GM21367 (cell line): ENCODE data around the gene CYP4F3.
"Not testable (repeated sequence)": the region's sequence is repeated elsewhere in the genome, so short reads cannot be mapped to it uniquely, and the experiment has no call there.

ENCODE experiments used
- ATAC-seq: cut with Tn5 transposase; IDR thresholded peaks from one replicate; pipeline ENCODE4 v1.9.1; 2021; ENCODE audit not compliant: unreplicated experiment

CYP4F3 gene

DNA sequence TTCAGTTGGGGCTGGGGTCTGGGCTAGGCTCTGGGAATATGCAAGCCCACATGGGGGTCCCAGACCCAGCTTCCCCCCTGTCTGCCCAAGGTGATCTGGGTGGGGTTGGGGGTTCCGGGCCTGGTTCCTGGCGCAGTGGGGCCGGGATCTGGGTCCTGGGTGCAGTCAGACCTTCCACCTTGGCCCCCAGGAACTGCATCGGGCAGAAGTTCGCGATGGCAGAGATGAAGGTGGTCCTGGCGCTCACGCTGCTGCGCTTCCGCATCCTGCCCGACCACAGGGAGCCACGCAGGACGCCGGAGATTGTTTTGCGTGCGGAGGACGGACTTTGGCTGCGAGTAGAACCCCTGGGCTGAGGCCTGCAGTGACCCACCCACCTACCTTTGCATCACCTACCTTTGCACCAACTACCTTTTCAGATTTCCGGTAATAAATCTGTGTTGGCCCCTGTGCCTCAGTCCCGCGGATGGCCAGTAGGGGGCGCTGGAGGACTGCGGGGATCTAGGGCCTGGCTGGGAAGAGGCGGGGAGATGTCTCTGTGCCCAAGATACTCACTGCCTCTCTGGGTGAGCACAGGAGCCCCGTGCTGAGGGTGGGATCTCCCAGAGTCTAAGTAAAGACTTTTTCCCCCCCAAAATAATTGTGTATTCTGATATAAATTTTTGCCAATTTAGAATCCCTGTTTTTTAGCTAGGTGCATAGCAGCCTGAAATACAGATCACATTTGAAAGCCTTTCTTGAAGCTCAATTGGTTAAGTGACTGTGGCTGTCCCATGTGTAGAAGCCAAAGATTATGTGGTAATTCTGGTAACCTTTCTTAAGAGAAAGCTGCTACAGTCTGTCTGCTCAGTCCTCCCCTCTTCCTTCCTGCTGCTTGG is 11.5 kb upstream of the CYP4F3 start:
- ATAC-seq = no peak

DNA sequence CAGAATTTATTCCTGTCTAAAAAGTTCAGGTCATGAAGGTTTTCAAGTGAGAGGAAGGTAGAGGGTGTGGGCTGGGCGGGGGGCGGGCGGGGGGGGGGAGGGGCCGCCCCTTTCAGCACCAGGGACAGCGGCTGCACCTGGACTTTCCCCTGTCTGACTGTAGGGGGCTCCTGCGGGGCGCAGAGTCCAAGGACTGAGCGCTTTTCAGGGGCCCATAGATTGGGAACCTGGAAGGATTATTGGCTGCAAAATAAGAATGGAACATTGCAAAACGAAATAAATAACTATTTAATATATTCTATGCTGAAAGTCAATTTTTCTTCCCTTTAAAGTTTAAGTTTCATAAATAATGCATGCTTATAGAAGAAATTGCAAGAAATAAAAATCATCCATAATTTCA is 8.9 kb upstream of the CYP4F3 start:
- no peak for ATAC-seq

DNA sequence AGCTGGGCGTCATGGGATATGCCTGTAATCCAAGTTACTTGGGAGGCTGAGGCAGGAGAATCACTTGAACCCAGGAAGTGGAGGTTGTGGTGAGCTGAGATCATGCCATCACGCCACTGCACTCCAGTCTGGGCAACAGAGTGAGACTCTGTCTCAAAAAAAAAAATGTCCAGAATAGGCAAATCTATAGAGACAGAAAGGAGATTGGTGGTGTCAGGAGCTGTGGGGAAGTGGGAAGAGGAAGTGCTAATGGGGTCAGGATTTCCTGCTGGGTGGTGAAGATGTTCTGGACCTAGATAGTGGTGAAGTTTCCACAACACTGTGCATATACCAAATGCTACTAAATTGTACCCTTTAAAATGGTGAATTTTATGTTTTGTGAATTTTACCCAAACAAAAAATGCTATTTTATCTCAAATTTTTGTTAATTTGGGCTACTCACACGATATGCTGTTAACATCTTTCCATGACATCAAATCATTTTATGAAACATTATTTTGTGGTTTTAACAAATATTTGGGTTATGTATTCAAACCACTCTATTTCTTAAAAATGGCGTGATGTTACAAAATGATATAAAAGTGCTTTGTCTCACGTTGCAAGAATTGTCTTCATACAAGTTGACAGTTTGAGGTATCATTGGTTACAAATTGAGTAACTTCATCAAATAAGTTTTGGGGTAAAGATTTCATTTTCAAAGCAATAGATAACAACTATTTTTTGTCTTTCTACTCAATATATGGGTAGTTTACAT is 7.4 kb upstream of the CYP4F3 start:
- ATAC-seq = no peak

DNA sequence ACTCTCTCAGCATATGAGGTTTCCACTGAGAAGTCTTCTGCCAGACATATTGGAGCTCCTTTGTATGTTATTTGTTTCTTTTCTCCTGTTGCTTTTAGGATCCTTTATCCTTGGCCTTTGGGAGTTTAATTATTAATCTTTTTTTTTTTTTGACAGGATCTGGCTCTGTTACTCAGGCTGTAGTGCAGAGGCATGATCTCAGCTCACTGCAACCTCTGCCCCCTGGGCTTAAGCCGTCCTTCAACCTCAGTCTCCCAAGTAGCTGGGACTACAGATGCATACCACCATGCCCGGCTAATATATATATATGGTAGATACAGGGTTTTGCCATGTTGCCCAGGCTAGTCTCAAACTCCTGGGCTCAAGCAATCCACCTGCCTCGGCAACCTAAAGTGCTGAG is 6.6 kb upstream of the CYP4F3 start:
- no peak for ATAC-seq

DNA sequence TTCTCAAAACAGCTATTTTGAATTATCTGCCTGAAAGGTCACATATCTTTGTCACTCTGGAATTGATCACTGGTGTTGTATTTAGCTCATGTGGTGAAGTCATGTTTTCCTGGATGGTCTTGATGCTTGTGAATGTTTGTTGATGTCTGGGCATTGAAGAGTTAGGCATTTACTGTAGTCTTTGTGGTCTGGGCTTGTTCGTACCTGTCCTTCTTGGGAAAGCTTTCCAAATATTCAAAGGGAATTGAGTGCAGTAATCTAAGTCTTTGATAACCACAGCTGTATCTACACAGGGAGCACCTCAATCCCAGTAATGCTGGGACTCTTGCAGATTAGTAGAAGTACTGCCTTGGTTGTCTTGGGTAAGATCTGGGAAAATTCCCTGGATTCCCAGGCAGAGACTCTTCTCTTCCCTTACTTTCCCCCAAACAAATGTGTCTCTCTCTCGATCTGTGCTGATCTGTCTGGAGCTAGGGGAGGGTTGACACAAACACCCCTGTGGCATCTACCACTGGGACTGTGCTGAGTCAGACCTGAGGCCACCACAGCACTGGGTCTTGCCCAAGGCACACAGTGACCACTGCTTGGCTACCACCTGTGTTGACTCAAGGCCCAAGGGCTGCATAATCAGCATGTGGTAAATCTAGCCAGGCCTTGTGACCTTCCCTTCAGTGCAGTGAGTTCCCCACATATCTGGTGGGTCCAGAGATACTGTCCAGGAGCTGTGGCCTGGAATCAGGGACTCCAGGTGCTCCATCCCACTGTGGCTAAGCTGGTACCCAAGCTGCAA is 5.5 kb upstream of the CYP4F3 start:
- no peak for ATAC-seq

DNA sequence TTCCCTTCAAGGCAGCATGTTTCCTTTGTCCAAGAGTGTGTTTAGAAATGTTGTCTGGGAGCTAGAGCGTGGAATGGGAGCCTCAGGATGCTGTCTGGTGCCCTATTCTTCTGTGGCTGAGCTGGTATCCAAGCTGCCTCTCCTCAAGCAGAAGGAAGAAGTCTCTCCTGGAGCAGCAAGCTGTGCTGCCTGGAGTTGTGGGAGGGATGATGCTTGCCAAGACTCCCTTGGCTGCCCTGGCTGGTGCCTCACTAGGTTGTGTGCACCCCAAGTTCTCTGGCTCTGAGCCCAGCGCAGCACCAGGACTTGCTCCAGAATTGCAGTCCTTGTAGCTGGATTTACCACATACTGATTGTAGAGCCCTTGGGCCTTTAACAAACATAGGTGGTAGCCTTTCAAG is 4.7 kb upstream of the CYP4F3 start:
- no peak for ATAC-seq

DNA sequence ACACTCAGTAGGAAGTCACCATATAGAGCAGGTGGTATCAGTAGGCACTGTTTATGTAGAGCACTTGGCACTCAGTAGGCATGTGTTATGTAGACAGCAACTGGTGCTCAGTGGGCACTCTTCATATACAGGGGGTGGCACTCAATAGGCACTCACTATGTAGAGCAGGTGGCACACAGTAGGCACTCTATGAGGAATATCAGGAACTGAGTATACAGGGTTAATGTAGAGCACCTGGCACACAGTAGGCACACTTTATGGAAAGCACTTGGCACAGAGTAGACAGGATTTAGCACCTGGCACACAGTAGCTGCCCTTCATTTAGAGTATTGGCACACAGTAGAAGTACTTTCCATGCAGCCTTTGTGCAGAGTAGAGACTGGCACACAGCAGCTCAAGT is 1.1 kb upstream of the CYP4F3 start:
- no peak for ATAC-seq

DNA sequence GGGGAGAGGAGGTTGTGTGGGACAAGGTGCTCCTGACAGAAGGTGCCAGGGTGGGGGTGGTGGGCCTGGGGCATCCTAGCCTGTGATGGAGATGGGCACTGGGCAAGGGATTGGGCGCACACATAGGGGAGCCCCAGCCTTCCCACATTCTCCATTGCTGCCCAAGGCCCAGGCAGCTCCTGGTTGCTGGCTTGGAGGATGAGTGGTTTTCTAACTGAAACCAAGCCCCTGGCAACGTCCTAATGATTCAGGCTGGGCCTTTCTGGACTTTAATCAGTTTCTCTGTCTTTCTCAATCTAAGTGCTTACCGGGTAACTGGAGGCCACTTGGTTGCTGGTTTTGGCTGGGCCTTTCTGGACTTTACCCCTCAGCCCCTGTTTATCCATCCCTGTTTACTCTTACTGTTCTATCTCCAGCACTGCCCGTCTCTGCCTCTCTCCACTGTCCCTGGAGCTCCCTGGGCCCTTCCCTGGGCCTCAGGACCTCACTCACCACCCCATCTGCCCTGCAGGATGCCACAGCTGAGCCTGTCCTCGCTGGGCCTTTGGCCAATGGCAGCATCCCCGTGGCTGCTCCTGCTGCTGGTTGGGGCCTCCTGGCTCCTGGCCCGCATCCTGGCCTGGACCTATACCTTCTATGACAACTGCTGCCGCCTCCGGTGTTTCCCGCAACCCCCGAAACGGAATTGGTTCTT is 354 bp downstream of the CYP4F3 start:
- no peak for ATAC-seq

DNA sequence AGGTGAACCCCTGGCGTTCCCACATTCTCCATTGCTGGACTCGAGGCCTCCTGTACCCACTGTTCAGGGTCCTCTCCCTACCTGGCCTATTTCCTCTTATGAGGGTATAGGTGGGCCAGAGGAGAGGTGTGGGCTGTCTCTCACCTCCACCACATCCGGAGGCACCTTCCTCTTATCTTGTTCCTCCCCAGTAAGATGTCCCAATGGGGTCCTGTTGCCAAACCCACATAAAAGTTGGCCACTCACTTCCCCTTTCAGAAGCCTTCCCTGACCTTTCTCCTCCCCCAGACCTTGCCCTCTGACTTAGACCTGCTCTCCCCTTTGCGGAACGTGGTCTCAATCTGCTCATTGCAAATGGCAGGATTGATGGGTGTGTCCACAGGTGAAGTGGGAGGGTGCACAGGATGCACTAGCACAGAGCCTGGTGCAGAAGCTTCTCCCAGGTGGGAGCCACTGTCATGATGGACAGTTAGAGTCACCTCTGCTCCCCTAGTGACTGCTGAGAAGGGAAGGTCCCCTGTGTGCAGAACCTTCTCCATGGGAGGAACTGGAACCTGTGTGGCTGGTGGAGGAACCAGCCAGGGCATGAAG is 1.3 kb downstream of the CYP4F3 start:
- no peak for ATAC-seq

DNA sequence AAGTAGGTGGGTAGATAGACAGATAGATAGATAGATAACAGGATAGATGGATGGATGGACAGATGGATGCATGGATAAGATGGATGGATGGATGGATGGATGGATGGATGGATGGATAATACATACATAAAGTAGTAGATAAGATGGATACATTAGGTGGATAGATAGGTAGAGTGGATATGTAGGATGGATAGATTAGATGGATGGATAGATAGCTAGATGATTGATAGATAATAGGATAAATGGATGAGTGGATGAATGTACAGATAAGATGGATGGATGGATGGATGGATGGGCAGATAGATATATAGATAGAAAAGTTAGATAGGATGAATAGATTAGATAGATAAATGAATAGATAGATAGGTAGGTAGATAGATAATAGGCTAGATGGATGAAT is 2.1 kb downstream of the CYP4F3 start:
- no peak for ATAC-seq

DNA sequence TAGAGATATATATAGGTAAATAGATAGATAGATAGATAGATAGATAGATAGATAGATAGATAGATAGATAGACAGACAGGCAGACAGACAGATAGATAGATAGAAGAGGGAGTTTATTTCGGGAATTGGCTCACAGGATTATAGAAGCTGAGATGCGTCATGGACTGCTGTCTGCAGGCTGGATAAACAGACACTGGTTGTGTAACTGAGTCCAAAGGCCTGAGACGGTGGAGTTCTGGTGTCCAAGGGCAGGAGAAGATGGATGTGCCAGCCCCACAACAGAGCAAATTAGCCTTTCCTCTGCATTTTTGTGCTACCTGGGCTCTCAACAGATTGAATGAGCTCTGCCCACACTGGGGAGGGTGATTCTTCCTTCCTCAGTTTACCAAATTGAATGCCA is 2.7 kb downstream of the CYP4F3 start:
- ATAC-seq = no peak

DNA sequence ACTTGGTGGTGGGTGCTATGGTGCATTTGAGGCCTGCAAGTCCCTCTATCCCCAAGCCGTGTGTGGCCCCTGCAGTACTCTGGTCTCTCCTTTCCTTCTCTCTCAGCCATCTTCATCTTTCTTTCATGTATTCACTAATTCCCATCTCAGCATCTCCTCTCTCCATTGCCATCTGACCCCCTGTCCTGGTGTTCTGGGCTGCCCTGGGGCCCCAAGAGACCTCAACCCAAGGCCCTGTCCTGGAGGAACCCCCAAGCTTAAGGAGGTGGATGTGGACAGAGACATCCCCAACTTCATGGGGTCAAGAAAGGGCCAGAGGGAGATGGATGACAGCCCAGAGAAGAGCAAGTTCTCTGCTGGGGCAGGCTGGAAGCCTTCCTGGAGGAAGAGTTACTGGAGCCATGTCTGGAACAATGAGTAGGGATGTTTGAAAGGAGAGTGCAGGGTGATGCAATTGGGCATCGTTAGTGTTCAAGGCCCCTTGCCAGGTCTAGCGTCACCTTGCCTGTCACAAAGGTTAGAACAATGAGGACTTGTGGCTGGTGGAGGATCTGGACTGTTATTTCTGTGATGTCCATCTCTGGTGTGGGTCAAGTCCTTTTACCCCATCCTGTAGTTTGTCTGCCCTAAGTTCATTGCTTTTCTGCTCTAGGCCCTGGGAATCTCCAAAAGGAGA is 3.5 kb downstream of the CYP4F3 start:
- no peak for ATAC-seq

DNA sequence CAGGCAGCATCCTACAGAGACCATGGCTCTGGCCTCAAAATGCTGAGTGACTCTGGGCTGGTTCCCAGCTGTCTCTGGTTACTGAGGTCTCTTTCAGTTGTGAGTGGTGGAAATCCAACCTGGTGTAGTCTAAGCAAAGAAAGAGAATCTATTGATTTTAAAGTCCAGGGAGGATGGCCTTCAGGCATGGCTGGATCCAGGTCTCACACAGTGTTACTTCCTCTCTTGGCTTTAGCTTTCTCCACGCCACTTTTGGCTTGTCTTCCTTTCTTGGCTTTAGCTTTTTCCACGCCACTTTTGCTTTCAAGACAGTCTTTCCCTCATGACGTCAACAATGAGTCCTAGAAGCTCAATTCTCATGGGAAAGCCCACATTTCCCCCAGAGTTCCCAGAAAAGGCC is 4.1 kb downstream of the CYP4F3 start:
- ATAC-seq = no peak

DNA sequence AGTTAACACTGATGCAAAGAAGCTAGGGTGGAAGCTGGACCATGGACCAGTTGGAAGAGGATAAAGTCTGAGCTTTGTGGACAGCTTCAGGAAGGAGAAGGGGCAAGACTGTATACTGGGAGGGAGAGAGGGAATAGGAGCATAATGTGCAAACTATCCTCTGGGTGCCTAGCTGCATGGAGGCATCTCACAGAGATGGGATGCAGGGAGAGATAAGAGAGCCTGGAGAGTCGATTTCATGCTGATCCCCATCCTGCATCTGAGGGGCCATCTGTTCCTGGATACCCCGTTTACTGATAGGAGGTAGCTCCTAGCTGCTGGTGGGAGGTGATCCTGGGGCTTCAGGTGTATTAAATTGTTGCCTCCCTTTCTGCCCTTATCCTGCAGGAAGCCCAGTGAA is 8.8 kb downstream of the CYP4F3 start:
- ATAC-seq = no peak

DNA sequence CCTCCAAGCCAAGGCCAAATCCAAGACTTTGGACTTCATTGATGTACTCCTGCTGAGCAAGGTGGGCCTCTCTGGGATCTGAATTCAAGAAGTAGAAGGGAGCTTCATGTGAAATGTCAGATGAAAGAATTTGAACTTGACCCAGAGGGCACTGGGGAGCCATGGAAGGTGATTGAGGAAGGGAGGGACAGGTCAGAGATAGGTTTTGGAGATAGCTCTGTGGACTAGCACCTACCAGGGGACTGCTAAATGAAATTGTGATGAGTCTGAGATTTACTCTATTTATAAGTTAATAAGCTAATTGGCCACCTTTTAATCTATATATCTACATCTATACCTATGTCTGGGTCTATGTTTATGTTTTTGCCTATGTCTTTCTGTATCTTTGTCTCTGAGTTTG is 9.4 kb downstream of the CYP4F3 start:
- ATAC-seq = not testable (repeated sequence)

DNA sequence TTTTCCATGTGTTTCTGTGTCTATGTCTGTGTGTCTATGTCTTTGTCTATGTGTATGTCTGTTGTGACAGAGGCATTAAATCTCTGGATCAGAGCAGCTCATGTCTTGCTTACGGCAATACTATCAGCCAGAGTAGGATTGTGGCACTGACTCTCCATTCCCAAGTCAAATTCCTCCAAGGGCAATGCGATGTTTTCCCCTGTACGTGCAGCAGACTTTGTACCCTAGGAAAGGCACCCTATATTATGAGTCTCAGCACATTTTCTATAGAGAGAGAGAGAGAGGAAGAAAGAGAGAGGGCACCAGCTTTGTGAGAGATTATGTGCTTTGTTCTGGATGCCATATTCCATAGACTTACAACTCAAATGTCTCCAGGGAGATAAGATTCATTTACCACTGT is 11.1 kb downstream of the CYP4F3 start:
- ATAC-seq = no peak

DNA sequence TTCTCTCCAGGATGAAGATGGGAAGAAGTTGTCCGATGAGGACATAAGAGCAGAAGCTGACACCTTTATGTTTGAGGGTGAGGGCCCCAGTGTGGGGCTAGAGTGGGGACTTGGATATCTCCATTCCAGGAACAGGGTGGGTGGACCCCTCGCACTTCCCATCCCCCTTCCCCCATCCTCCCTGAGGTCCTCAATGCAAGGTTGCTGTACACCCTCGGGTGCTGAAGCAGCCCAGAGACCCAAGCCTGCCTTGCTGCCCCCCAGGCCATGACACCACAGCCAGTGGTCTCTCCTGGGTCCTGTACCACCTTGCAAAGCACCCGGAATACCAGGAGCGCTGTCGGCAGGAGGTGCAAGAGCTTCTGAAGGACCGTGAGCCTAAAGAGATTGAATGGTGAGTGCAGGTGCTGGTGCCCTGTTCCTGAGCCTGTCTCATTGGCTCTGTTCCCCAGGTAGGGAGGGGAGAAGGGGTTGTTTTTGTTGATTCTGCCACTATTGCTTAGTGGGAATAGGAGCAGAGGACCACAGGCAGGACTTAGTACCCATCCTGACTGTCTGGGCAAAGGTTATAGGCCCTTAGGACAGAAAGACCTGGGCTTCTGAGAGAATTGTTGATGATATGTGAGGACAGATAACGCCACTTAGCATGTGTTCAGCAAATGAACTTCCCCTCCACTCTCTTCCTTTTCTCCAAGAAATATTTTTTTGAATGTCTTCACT is 12.0 kb downstream of the CYP4F3 start:
- no peak for ATAC-seq

DNA sequence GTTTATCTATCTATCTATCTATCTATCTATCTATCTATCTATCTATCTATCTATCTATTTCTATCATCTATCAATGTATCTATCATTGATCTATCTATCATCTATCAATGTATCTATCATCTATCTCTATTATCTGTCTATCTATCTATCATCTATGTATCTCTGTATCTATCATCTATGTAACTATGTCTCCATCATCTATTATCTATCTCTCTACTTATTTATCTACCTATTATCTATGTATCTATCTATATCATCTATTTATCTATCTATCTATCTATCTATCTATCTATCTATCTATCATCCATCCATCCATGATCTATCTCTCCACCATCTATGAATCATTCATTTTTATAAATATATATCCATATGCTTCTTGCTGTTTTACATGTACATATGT is 15.8 kb downstream of the CYP4F3 start:
- ATAC-seq = no peak

DNA sequence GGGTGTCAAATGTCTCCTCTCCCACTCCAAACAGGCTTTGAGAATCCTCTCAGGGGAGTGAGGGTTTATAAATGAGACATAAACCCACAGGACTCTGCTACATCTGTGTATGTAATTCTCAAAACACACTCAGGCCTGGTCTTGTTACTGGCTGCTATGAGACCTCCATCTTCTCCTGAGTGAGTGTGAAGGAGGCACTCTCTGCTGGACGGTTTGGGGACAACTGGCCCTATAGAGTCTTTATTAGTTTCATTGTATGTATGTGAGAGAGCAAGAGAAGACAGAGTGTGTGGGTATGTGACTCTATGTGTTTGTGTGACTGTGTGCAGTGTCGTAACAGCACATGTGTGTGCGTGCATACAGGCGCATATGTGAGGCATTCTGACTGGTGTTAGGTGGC is 22.6 kb downstream of the CYP4F3 start:
- ATAC-seq = no peak

DNA sequence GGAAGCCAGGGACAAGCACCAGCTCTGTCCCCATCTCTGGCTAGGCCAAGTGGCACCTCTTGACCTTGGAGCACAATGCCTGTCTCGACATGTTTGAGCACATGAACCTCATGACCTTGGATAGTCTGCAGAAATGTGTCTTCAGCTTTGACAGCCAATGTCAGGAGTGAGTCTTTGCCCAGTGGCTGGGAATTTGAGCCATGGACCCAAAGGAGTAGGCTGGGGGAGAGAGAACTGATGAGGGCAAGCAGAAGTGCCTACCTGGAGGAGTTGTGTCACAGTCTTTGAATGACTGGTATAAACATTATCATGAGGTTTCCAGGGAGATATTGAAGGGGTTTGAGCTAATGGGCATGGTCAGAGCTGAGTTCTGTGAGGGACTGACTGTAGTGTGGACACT is 25.5 kb downstream of the CYP4F3 start:
- ATAC-seq = no peak
